OCI-LY7 (cell line): ENCODE results near the gene TTLL1. TPM values are rescaled to one million over a fixed set of nuclear protein-coding genes. Genes with fewer than 3 reads are reported as not detected.
A peak's percentile ranks its signal among the peaks of the same experiment; 100 is the strongest.

Experiments used
- BruUV-seq: library from RNA; stranded (reverse); fragments of 400-500 nt; replicated peaks from 2 replicates; lab custom pipeline; 2021; lab: Mats Ljungman, UMichigan
- CTCF ChIA-PET: fragments of 300-600 bp; sonication (Branson Sonifier 250); formaldehyde crosslinking; loops from one replicate; lab custom pipeline; 2022; ENCODE audit warnings: antibody characterized with exemption; ENCODE audit not compliant: unreplicated experiment; lab: Charles Lee
- POLR2A ChIA-PET: fragments of 300-600 bp; sonication (Branson Sonifier 250); formaldehyde crosslinking; loops from one replicate; lab custom pipeline; 2022; ENCODE audit warnings: antibody characterized with exemption; lab: Charles Lee
- DNase-seq: peaks from one replicate; pipeline ENCODE4 v3.0.0-alpha.2; 2015; ENCODE audit warnings: low spot score
- H2AFZ ChIP-seq: fragments of 200-600 bp; sonication (generic), shearing (Covaris generic); 2 replicates; pipeline ENCODE4 v1.6.1; 2014; ENCODE audit warnings: mild to moderate bottlenecking, antibody characterized with exemption, low read length, moderate library complexity
- H3K27ac ChIP-seq: fragments of 200-600 bp; sonication (generic); 2 replicates; pipeline ENCODE4 v1.5.1; 2014; ENCODE audit warnings: mixed run types, low read depth, mild to moderate bottlenecking, moderate library complexity, low read length, inconsistent platforms; ENCODE audit not compliant: poor library complexity, severe bottlenecking
- H3K36me3 ChIP-seq: fragments of 200-600 bp; sonication (generic); 2 replicates; pipeline ENCODE4 v1.6.1; 2014; ENCODE audit warnings: mild to moderate bottlenecking, antibody characterized with exemption, low read length, moderate library complexity, mixed read lengths; ENCODE audit not compliant: insufficient read depth
- H3K4me1 ChIP-seq: fragments of 200-600 bp; sonication (generic); 2 replicates; pipeline ENCODE4 v1.5.1; 2014; ENCODE audit warnings: mild to moderate bottlenecking, low read length; ENCODE audit not compliant: insufficient read depth, poor library complexity, severe bottlenecking
- H3K4me2 ChIP-seq: fragments of 200-600 bp; sonication (generic); 2 replicates; pipeline ENCODE4 v1.6.1; 2014; ENCODE audit warnings: mild to moderate bottlenecking, low read length
- H3K4me3 ChIP-seq: fragments of 200-600 bp; sonication (generic); 2 replicates; pipeline ENCODE4 v1.5.1; 2014; ENCODE audit warnings: mild to moderate bottlenecking, low read depth, low read length; ENCODE audit not compliant: poor library complexity, severe bottlenecking
- H3K79me2 ChIP-seq: fragments of 200-600 bp; sonication (generic); 2 replicates; pipeline ENCODE4 v1.6.1; 2016; ENCODE audit warnings: low read depth, mild to moderate bottlenecking, low read length, moderate library complexity, mixed read lengths; ENCODE audit not compliant: insufficient read depth
- H3K9me2 ChIP-seq: fragments of 200-600 bp; sonication (generic); 2 replicates; pipeline ENCODE4 v1.6.1; 2016; ENCODE audit warnings: mild to moderate bottlenecking, low read length, mixed read lengths; ENCODE audit not compliant: insufficient read depth
- H3K9me3 ChIP-seq: fragments of 200-600 bp; sonication (generic); 2 replicates; pipeline ENCODE4 v1.6.1; 2014; ENCODE audit warnings: mild to moderate bottlenecking, mixed run types, low read length, mixed read lengths
- H4K20me1 ChIP-seq: fragments of 200-600 bp; sonication (generic); 2 replicates; pipeline ENCODE4 v1.6.1; 2014; ENCODE audit warnings: mild to moderate bottlenecking, antibody characterized with exemption, low read length, moderate library complexity, mixed read lengths; ENCODE audit not compliant: insufficient read depth
- CTCF ChIP-seq: fragments of 200-600 bp; sonication (generic); conservative IDR thresholded peaks from 2 replicates; pipeline ENCODE4 v1.5.1; 2014; ENCODE audit warnings: mild to moderate bottlenecking, antibody characterized with exemption, low read length, moderate library complexity, mixed read lengths
- EZH2phosphoT487 ChIP-seq: fragments of 200-600 bp; sonication (generic); IDR thresholded peaks from 2 replicates; pipeline ENCODE4 v1.6.1; 2018; ENCODE audit warnings: low read depth, borderline replicate concordance, mild to moderate bottlenecking, mixed run types, antibody characterized with exemption, low read length, moderate library complexity, mixed read lengths
- intact Hi-C: fragments of 100-400 bp; cut with micrococcal nuclease; formaldehyde crosslinking; loops from one replicate; pipeline ENCODE4 v1.10.0; 2022; ENCODE audit not compliant: unreplicated experiment
- total RNA-seq, 2 experiments: library from RNA; depleted of rRNA in 1 of 2; stranded (reverse); fragments of >200 nt in 1 of 2; shearing (Covaris generic) in 1 of 2; gene quantifications; 2 replicates each; pipeline ENCODE4 v1.2.3, GENCODE V29; 2014 to 2022

Gene TTLL1
- total RNA-seq, 2 experiments from 2014 or later, result 5.8 to 7.1 TPM

GRCh38 chr22:43129426-43130425 lies 40.5 kb upstream of the TTLL1 start:
- no peaks in the 10 kb centered on the region for H3K9me3 ChIP-seq
- peaks cover 4% of the 10 kb centered on the region; the same call in 1 of the 2 replicates for H4K20me1 ChIP-seq
- no peaks in the 10 kb centered on the region for H3K9me2 ChIP-seq
- peaks cover 97% of the 10 kb centered on the region for H3K36me3 ChIP-seq
- TF ChIP-seq EZH2phosphoT487 (no peak), CTCF (no peak)
- no peak for DNase-seq
- CTCF ChIA-PET, result no interaction called here
- no peak overlapping the region for H2AFZ ChIP-seq
- no TSS peak for BruUV-seq
- POLR2A ChIA-PET, result no interaction called here
- intact Hi-C loops, result no loop called here
- H3K4me1 ChIP-seq, result peaks cover 56% of the 10 kb centered on the region
- H3K79me2 ChIP-seq, result peaks cover 19% of the 10 kb centered on the region; the same call in 1 of the 2 replicates
- peak overlapping the region; percentile 96 for H3K27ac ChIP-seq
- H3K4me2 ChIP-seq, result peak overlapping the region; percentile 81
- peak overlapping the region; percentile 4 for H3K4me3 ChIP-seq

DNA sequence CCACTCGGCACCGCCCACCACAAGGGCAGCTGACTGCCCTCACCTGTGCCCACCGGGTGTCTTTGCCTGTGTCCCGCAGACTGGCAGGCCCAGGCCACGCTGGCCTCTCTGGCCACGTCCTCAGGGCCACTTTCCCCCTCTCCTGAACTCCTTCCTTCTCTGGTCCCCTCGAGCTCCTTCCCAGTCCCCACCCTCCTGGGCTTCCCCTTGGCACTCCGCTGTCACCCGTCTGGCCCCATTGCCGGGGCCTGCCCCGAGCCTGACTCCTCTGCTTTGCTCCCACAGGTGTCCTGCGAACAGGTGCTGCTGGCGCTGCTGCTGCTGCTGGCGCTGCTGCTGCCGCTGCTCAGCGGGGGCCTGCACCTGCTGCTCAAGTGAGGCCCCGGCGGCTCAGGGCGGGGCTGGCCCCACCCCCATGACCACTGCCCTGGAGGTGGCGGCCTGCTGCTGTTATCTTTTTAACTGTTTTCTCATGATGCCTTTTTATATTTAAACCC lies 39.8 kb upstream of the TTLL1 start:
- ChIA-PET CTCF (no interaction called here), POLR2A (interaction anchor here (1.5 kb wide), 1 partner anchor 15 kb away, joined by 4 read pairs; no protein-coding TSS in a partner anchor)
- TF ChIP-seq CTCF (no peak), EZH2phosphoT487 (no peak)
- peaks cover 97% of the 10 kb centered on the region for H3K36me3 ChIP-seq
- H3K4me2 ChIP-seq, result peak overlapping the region; percentile 81
- peak overlapping the region; percentile 96 for H3K27ac ChIP-seq
- H3K9me2 ChIP-seq, result no peaks in the 10 kb centered on the region
- peaks cover 4% of the 10 kb centered on the region; the same call in 1 of the 2 replicates for H4K20me1 ChIP-seq
- peaks cover 26% of the 10 kb centered on the region for H3K79me2 ChIP-seq
- H3K9me3 ChIP-seq, result no peaks in the 10 kb centered on the region
- H2AFZ ChIP-seq, result no peak overlapping the region
- peak overlapping the region; percentile 50 for H3K4me3 ChIP-seq
- DNase-seq, result peak; percentile 88
- intact Hi-C loops, result no loop called here
- no TSS peak for BruUV-seq
- H3K4me1 ChIP-seq, result peaks cover 64% of the 10 kb centered on the region
